Left ventricle myocardium inferior (tissue), 1 donor: Measurements from ENCODE around the gene USP36. TPM values are rescaled to one million over a fixed set of nuclear protein-coding genes. Genes with fewer than 3 reads are reported as not detected.

Experiments
- DNase-seq: peaks from one replicate; pipeline ENCODE4 v3.0.0-alpha.2; 2020
- H3K27ac ChIP-seq: fragments of 200-600 bp; replicated peaks from 2 replicates; pipeline ENCODE4 v1.8.0; 2021
- H3K27me3 ChIP-seq: fragments of 200-600 bp; 2 replicates; pipeline ENCODE4 v1.8.0; 2021; ENCODE audit warnings: low read depth
- H3K36me3 ChIP-seq: fragments of 200-600 bp; 2 replicates; pipeline ENCODE4 v1.8.0; 2021
- H3K4me1 ChIP-seq: fragments of 200-600 bp; 2 replicates; pipeline ENCODE4 v1.8.0; 2021
- H3K4me3 ChIP-seq: fragments of 200-600 bp; 2 replicates; pipeline ENCODE4 v1.8.0; 2021; ENCODE audit warnings: mild to moderate bottlenecking, moderate library complexity
- H3K9me3 ChIP-seq: fragments of 200-600 bp; replicated peaks from 2 replicates; pipeline ENCODE4 v1.8.0; 2021
- intact Hi-C: fragments of 100-400 bp; cut with micrococcal nuclease; formaldehyde crosslinking; loops from one replicate; pipeline ENCODE4 v1.11.0; 2022
- total RNA-seq: library from RNA; stranded (reverse); fragmentation: NEBNext Ultra II Directional; extraction: Animal tissue kit (Norgen Biotek cat#: 25700); gene quantifications from one replicate; pipeline ENCODE4 v1.2.1, GENCODE V29; 2021
- TF ChIP-seq, protein P1 (sequence below): fragments of 200-600 bp; IDR thresholded peaks from 2 replicates; pipeline ENCODE4 v1.8.0; 2021; ENCODE audit warnings: antibody characterized with exemption, mild to moderate bottlenecking, borderline replicate concordance
- donor health status: DM: no; HTN: yes; CAD: no; lungs with severe emphysema.

Gene USP36
- total RNA-seq, 1 donor from 2014 or later = 19.4 TPM

DNA sequence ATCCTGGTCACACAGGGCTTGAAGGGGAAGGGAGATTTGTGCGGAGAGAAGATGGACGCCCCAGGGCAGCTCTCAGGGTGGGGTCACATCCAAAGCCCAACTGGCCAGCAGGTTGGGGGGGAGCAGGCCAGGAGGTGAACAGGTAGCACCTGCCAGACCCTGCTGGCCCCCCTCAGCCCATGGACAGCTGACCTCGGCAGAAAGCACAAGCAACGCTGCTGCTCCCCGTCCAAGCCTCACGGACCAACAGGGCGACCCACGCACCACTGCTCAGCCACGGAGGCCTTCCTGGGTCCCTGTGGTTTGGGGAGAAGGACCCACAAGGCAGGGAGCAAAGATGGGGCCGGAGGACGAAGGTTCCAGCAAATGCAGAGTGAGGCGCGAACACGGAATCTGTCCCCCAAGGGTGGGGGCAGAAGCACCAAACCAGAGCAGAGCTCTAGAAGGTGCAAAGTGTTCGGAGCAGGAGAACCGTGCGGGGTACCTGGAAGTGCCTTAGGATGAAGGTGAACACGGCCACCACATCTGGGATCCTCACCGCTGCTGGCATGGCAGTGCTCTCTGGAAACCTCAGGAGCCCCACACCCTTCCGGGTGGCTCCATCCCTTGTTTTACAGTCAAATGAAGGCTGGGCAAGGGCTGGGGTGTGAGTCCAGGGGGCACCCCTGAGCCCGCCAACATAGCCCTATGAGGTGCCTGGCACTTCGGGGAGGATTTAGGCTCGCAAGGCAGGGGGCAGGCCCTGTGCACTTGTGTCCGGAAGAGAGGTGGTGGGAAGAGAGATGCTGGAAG is 44.5 kb upstream of the USP36 start:
- intact Hi-C loops = no loop called here
- Histone ChIP-seq H3K9me3 (no peaks in the 10 kb centered on the region), H3K27me3 (no peaks in the 10 kb centered on the region), H3K36me3 (no peaks in the 10 kb centered on the region), H3K4me3 (peak overlapping the region; percentile 59), H3K27ac (peak overlapping the region; percentile 99), H3K4me1 (peaks cover 85% of the 10 kb centered on the region)
- no peak for DNase-seq
- TF ChIP-seq, protein P1, sequence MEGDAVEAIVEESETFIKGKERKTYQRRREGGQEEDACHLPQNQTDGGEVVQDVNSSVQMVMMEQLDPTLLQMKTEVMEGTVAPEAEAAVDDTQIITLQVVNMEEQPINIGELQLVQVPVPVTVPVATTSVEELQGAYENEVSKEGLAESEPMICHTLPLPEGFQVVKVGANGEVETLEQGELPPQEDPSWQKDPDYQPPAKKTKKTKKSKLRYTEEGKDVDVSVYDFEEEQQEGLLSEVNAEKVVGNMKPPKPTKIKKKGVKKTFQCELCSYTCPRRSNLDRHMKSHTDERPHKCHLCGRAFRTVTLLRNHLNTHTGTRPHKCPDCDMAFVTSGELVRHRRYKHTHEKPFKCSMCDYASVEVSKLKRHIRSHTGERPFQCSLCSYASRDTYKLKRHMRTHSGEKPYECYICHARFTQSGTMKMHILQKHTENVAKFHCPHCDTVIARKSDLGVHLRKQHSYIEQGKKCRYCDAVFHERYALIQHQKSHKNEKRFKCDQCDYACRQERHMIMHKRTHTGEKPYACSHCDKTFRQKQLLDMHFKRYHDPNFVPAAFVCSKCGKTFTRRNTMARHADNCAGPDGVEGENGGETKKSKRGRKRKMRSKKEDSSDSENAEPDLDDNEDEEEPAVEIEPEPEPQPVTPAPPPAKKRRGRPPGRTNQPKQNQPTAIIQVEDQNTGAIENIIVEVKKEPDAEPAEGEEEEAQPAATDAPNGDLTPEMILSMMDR = no peak

DNA sequence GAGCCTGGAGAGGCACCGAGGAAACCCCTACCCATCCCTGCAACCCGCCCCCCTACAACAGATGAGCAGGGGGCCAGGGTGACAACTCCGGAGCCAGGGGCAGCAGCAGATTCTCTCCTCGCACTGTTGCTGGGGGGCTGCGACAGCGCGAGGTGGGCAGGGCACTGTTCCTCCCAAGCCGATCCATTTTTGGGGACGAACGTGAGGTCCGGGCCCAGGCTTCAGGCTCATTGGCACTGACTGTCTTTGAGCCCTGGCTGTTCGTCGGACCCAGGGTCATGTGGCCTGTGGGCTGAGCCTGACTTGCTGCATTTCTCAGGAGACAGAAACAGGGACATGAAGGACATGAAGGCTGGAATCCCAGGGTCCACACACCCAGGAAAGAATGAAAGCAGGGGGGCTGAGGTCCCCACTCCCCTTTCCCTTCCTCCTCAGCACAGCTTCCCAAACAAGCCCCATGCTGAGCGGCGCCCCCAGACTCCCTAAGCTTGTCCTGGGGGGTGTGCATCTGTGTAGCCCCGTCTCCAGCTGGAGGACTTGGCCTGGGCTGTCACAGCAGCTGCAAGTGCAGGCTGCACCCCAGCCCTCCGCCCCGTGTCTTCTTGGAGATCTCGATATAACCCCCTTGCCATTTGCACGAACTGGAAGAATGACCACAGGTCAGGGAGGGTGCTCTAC is 43.7 kb upstream of the USP36 start:
- no peak for DNase-seq
- intact Hi-C loops = no loop called here
- peak overlapping the region; percentile 59 for H3K4me3 ChIP-seq
- TF ChIP-seq, protein P1 = no peak
- peaks cover 85% of the 10 kb centered on the region for H3K4me1 ChIP-seq
- H3K27me3 ChIP-seq = no peaks in the 10 kb centered on the region
- H3K27ac ChIP-seq = peak overlapping the region; percentile 99
- H3K9me3 ChIP-seq = no peaks in the 10 kb centered on the region
- no peaks in the 10 kb centered on the region for H3K36me3 ChIP-seq

- intact Hi-C loops = no loop called here
- Histone ChIP-seq H3K9me3 (no peaks in the 10 kb centered on the region), H3K36me3 (no peaks in the 10 kb centered on the region), H3K4me1 (peaks cover 85% of the 10 kb centered on the region), H3K27me3 (no peaks in the 10 kb centered on the region), H3K27ac (peak overlapping the region; percentile 99), H3K4me3 (peak overlapping the region; percentile 59)
- peak; percentile 78 for DNase-seq
- TF ChIP-seq, protein P1 = no peak
Observed at GRCh38 chr17:78883533-78884131, 43.0 kb upstream of the USP36 start.

- intact Hi-C loops = no loop called here
- peaks cover 87% of the 10 kb centered on the region for H3K4me1 ChIP-seq
- H3K4me3 ChIP-seq = peak overlapping the region; percentile 59
- TF ChIP-seq, protein P1 = no peak
- H3K27me3 ChIP-seq = no peaks in the 10 kb centered on the region
- H3K27ac ChIP-seq = peak overlapping the region; percentile 99
- peak; percentile 81 for DNase-seq
- no peaks in the 10 kb centered on the region for H3K9me3 ChIP-seq
- no peaks in the 10 kb centered on the region for H3K36me3 ChIP-seq
Observed at GRCh38 chr17:78883089-78883532, 42.5 kb upstream of the USP36 start.

DNA sequence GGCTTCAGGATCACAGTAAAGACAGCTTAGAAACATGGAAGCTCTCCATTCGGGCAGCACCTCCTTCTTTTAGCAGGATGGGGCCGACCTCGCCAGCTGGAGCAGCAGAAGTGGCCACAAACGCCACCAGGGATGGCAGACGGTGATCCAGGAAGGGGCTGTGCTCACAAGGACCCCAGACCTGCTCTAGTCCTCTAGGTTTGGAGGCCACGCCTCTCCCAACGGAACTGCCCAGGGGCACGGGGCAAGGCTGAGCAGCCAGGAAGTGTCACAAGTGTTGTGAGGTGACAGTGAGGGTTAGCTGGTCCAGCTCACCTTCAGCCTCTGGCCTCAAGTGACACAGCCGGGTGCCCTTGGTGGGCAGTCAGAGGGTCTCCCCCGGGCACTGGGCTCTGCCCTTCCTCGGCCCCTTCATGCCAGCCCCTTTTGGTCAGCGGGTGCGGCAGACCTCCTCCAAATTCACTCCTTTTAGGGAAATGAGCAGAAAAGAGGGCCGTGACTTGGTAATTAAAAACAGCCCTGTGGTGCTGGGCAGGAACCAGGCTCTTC is 42.0 kb upstream of the USP36 start:
- intact Hi-C loops = no loop called here
- Histone ChIP-seq H3K4me3 (peak overlapping the region; percentile 59), H3K4me1 (peaks cover 92% of the 10 kb centered on the region), H3K9me3 (no peaks in the 10 kb centered on the region), H3K36me3 (no peaks in the 10 kb centered on the region), H3K27ac (peak overlapping the region; percentile 99), H3K27me3 (no peaks in the 10 kb centered on the region)
- DNase-seq = no peak
- TF ChIP-seq, protein P1 = no peak
